Activated CD4-positive, alpha-beta T cell treated with anti-CD3 and anti-CD28 coated beads, Interleukin-2, amount 10 ng/mL, durations not matched to agents 7 days and 5 days (primary cell): ENCODE data around the gene RPL19. TPM values are rescaled to one million over a fixed set of nuclear protein-coding genes. Genes with fewer than 3 reads are reported as not detected.

Experiments
- CTCF ChIA-PET: fragments of 350-600 bp; sonication (Branson Sonifier 250); formaldehyde crosslinking; loops from one replicate; lab custom pipeline; 2021; ENCODE audit warnings: antibody characterized with exemption; lab: Charles Lee
- POLR2A ChIA-PET: fragments of 350-600 bp; sonication (Branson Sonifier 250); formaldehyde crosslinking; loops from one replicate; lab custom pipeline; 2021; ENCODE audit warnings: antibody characterized with exemption; lab: Charles Lee
- DNase-seq: peaks from one replicate; pipeline ENCODE4 v3.0.0-alpha.2; 2020
- H3K27ac Mint-ChIP-seq: one replicate; pipeline ENCODE4 v1.8.0; 2021; ENCODE audit warnings: mild to moderate bottlenecking, moderate library complexity, mixed read lengths
- H3K27me3 Mint-ChIP-seq: one replicate; pipeline ENCODE4 v1.8.0; 2021; ENCODE audit warnings: mixed read lengths
- H3K36me3 Mint-ChIP-seq: one replicate; pipeline ENCODE4 v1.8.0; 2021; ENCODE audit warnings: low read depth, mixed read lengths
- H3K4me1 Mint-ChIP-seq: one replicate; pipeline ENCODE4 v1.8.0; 2021; ENCODE audit warnings: mixed read lengths
- H3K4me3 Mint-ChIP-seq: one replicate; pipeline ENCODE4 v1.8.0; 2021; ENCODE audit warnings: mild to moderate bottlenecking, moderate library complexity, mixed read lengths
- H3K9me3 Mint-ChIP-seq: one replicate; pipeline ENCODE4 v1.8.0; 2021; ENCODE audit warnings: mixed read lengths
- total RNA-seq, 2 experiments: library from RNA; stranded (reverse); gene quantifications; one replicate each; pipeline ENCODE4 v1.2.3, GENCODE V29; 2021

Gene RPL19
- total RNA-seq, 2 experiments from 2014 or later, result 1,832 to 1,924 TPM

DNA sequence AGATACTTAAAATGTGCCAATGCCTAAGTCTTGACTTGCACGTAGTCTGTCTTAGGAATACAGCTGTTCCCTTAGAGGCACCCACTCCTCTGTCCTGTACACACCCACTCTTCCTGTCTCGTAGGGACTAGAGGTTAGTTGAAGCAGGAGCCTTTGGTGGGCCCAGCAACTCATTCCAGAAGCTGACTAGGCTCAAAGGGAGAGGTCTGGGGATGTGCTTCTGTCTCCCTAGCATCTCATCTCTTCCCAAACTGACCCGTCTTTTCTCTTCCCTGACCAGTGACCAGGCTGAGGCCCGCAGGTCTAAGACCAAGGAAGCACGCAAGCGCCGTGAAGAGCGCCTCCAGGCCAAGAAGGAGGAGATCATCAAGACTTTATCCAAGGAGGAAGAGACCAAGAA lies 4.2 kb downstream of the RPL19 start:
- no peaks in the 10 kb centered on the region for H3K9me3 Mint-ChIP-seq
- DNase-seq, result no peak
- CTCF ChIA-PET, result interaction anchor here (1.6 kb wide), 1 partner anchor 27 kb away, joined by 5 read pairs; no protein-coding TSS in a partner anchor
- H3K27me3 Mint-ChIP-seq, result no peaks in the 10 kb centered on the region
- peaks cover 50% of the 10 kb centered on the region for H3K4me1 Mint-ChIP-seq
- peaks cover 40% of the 10 kb centered on the region for H3K36me3 Mint-ChIP-seq
- H3K4me3 Mint-ChIP-seq, result no peak overlapping the region
- H3K27ac Mint-ChIP-seq, result no peak overlapping the region
- POLR2A ChIA-PET, result no interaction called here

DNA sequence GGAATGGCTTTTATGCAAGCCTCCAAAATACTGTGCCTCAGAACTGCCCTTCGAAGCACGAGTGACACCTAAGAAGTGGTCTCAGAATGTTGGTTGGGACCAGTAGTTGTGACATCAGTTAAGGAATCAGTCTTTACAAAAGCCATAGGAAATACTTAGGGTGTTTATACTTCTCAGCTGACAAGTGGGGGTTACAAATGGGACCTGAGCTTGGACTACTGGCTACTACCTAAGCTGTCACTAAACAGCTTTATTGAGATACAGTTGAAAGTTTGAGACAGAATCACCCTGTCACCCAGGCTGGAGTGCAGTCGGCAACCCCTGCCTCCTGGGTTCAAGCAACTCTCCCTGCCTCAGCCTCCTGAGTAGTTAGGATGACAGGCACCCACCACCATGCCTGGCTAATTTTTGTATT lies 5.0 kb downstream of the RPL19 start:
- peaks cover 2% of the 10 kb centered on the region for H3K27me3 Mint-ChIP-seq
- CTCF ChIA-PET, result interaction anchor here (1.1 to 5.3 kb wide), 4 partner anchors 27 to 40 kb away, joined by 3 to 28 read pairs (median 6); no protein-coding TSS in a partner anchor
- H3K27ac Mint-ChIP-seq, result no peak overlapping the region
- H3K4me3 Mint-ChIP-seq, result no peak overlapping the region
- no peak for DNase-seq
- peaks cover 49% of the 10 kb centered on the region for H3K4me1 Mint-ChIP-seq
- POLR2A ChIA-PET, result no interaction called here
- peaks cover 40% of the 10 kb centered on the region for H3K36me3 Mint-ChIP-seq
- H3K9me3 Mint-ChIP-seq, result no peaks in the 10 kb centered on the region

DNA sequence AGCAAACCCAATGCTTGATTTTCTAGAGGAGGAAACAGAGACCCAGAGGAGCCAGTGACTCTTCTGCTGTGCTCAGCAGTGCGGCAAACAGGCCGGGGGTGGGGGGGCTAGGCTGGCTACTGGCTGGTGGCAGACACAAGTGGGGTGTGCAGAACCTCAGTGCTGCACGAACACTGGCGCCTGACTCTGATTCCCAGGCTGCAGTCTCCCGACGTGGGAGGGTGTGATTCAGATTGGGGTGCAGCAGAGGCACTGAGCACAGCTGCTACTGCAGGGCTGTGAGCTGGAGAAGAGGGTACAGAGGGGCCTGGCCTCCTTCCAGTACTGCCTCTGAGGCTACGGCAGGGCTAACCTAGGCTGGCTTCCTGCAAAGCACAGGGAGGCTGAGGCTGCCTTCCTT lies 8.1 kb downstream of the RPL19 start:
- Mint-ChIP-seq H3K4me3 (no peak overlapping the region), H3K27ac (no peak overlapping the region), H3K4me1 (peaks cover 31% of the 10 kb centered on the region), H3K27me3 (peaks cover 9% of the 10 kb centered on the region), H3K9me3 (no peaks in the 10 kb centered on the region), H3K36me3 (peaks cover 19% of the 10 kb centered on the region)
- DNase-seq, result no peak
- ChIA-PET CTCF (interaction anchor here (0.9 to 5.3 kb wide), 8 partner anchors 8 to 225 kb away, joined by 3 to 28 read pairs (median 4); partner anchors contain the start of genes RPL19 and STAC2), POLR2A (no interaction called here)

DNA sequence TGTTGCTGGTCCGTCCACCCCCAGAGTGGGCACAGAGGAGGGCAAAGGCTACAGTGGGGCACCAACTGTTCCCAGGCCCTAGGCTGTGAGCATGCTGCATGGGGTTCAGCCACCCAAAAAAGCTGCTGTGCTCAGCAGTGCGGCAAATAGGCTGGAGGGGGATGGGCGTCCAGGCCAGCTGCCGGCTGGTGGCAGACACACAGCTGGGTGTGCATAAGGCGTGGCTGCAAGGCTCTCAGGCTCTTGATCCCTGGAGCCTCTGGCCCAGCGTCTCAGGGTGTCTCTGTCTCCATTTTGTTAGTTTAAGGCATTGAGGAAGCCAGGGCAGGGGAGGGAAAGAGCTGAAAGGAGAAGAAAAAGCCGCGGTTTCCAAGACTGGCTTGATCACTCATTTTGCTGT lies 8.8 kb downstream of the RPL19 start:
- Mint-ChIP-seq H3K4me1 (peaks cover 27% of the 10 kb centered on the region), H3K27ac (no peak overlapping the region), H3K36me3 (peaks cover 14% of the 10 kb centered on the region), H3K9me3 (no peaks in the 10 kb centered on the region), H3K4me3 (no peak overlapping the region), H3K27me3 (peaks cover 9% of the 10 kb centered on the region)
- ChIA-PET POLR2A (no interaction called here), CTCF (interaction anchor here (0.5 to 5.3 kb wide), 8 partner anchors 9 to 226 kb away, joined by 3 to 28 read pairs (median 4); partner anchors contain the start of genes RPL19 and STAC2)
- DNase-seq, result no peak

DNA sequence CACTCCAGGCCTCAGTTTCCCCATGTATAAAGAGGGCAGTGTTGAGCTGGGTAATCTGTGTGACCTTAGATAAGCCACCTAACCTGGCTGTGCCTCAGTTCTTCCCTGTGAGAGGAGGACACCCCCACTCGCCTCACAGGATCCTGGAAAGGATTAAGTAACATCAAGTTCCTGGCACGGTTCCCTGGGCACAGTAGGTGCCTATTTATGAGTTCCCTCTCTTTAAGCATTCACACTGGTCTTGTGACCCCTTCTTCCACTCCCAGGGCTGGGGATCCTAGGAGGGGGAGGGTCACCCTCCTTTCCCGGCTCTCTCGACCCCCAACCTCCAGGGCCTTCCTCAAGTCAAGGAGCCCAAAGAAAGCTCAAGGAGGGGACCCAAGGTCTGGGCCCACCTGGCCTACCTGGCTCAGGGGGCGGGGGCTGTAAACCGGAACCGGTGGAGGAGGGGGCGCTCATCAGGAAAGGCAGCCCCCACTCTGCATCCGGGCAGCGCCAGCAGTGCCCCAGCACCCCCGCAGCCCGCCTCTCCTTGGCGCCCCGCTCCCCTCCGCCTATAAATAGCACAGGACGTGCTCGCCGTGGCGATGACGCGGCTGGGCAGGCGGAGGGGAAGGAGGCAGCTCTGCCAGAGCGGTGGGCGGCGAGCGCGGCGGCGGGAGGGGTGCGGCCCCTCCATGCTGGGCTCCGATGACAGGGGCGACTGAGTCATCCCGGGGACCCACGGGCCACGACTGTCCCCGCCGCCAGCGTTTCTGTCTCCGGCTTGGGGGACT lies 9.4 kb downstream of the RPL19 start:
- POLR2A ChIA-PET, result no interaction called here
- Mint-ChIP-seq H3K9me3 (no peaks in the 10 kb centered on the region), H3K4me1 (peaks cover 27% of the 10 kb centered on the region), H3K27ac (no peak overlapping the region), H3K4me3 (no peak overlapping the region), H3K36me3 (peaks cover 8% of the 10 kb centered on the region), H3K27me3 (peaks cover 9% of the 10 kb centered on the region)
- CTCF ChIA-PET, result interaction anchor here (0.5 to 5.3 kb wide), 8 partner anchors 10 to 179 kb away, joined by 3 to 28 read pairs (median 4); partner anchors contain the start of gene RPL19
- peak; percentile 62 for DNase-seq

DNA sequence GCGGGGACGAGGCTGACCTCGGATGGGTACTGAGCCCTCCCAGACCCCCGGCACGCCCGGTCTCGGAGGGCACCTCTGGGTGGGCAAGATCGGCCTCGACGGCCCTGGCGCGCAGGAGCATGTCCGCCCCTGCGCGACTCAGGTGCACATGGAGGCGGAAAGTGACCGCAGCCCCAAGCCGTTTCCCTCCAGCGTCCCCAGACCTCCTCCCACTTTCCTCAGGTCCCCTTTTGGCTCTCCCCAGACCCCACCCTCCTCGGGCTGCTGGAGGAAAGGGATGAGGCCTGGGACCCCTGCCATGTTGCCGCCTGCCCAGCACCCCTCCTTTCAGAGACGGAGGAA lies 10.0 kb downstream of the RPL19 start:
- Mint-ChIP-seq H3K27me3 (peaks cover 9% of the 10 kb centered on the region), H3K27ac (peak overlapping the region; percentile 41), H3K36me3 (peaks cover 2% of the 10 kb centered on the region), H3K9me3 (no peaks in the 10 kb centered on the region), H3K4me1 (peaks cover 27% of the 10 kb centered on the region), H3K4me3 (peak overlapping the region; percentile 6)
- ChIA-PET POLR2A (no interaction called here), CTCF (interaction anchor here (1.5 to 5.3 kb wide), 3 partner anchors 25 to 45 kb away, joined by 3 to 28 read pairs (median 3); no protein-coding TSS in a partner anchor)
- DNase-seq, result no peak

DNA sequence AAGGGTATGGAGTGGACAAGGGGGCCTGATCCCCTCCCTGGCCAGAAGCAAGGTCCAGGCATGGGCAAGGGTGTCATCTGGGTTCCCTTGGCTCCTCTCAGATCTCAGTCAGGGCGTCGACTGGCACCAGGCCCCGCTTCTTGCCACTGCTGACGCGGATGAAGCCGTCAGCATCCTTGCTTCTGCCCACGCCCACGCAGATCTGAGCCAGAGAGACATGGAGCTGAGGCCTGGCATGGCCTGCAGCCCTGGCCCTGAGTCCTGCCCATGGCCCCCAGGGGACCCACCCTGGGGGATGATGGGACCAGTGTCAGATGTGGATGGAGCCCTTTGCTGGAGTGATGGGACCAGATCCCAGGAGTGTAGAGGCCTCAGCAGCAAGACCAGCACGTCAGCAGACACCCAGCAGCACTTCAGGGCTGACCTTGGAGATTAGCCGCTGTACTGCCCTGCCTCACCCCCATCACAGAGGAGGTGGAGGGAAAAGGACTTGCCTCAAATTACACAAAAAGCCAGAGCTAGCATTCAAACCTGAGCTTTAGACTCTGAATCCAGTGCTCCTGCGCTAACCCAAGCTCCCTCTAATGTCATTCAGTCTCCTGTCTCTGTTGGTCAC lies 12.2 kb downstream of the RPL19 start:
- peaks cover 18% of the 10 kb centered on the region for H3K4me1 Mint-ChIP-seq
- peaks cover 25% of the 10 kb centered on the region for H3K27me3 Mint-ChIP-seq
- no peaks in the 10 kb centered on the region for H3K36me3 Mint-ChIP-seq
- DNase-seq, result no peak
- H3K4me3 Mint-ChIP-seq, result no peak overlapping the region
- CTCF ChIA-PET, result interaction anchor here (0.5 to 0.8 kb wide), 3 partner anchors 11 to 699 kb away, joined by 3 read pairs; no protein-coding TSS in a partner anchor
- no peak overlapping the region for H3K27ac Mint-ChIP-seq
- POLR2A ChIA-PET, result no interaction called here
- no peaks in the 10 kb centered on the region for H3K9me3 Mint-ChIP-seq

DNA sequence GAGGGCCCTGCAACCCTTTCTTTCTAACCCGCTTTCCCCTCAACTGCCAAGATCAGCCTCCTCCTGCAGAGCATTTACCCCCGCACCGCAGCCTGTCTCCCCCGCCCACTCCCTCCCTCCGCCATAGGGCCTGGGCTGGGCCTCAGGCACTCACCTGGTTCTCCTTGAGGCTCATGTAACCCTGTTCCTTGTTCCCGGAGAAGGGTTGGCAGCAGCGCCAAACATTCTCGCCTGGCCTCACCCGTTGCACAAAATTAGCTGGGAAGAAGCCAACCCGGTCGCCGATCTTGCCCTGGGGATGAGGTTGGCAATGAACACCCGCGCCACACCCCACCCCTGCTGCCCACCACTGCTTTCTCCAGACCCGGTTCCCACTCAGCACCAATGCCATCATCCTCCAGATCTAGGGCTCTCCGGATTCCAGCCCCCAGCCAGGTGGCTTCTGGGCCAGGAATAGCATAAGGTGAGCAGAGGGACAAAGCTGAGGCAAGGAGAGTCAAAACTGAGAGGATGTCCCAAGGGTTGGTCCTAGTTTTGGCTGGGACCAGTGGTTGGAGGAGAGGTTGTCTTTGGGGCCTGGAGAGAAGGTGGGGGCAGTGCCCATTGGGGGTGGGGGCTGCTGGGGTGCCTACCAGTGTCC lies 12.9 kb downstream of the RPL19 start:
- Mint-ChIP-seq H3K27ac (no peak overlapping the region), H3K27me3 (peaks cover 30% of the 10 kb centered on the region), H3K4me1 (peaks cover 17% of the 10 kb centered on the region), H3K4me3 (no peak overlapping the region), H3K9me3 (no peaks in the 10 kb centered on the region), H3K36me3 (no peaks in the 10 kb centered on the region)
- no peak for DNase-seq
- POLR2A ChIA-PET, result interaction anchor here (0.5 kb wide), 1 partner anchor 61 kb away, joined by 3 read pairs; no protein-coding TSS in a partner anchor
- CTCF ChIA-PET, result interaction anchor here (0.5 to 0.8 kb wide), 4 partner anchors 11 to 698 kb away, joined by 3 read pairs; no protein-coding TSS in a partner anchor

DNA sequence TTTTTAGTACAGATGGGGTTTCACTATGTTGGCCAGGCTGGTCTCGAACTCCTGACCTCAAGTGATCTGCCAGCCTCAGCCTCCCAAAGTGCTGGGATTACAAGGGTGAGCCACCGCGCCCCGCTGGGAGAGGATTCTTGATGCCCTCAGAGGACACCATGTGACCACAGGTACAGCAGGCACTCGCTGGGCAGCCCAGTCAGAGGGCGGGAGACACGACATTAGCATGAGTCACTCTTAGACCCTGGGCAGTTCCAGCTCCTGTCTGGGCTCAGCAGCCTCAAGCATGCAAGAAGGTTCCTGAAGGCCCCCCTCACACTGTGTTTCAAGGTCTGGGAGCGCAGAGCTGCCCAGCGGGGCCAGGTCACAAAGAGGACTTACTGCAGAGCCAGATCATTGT lies 13.8 kb downstream of the RPL19 start:
- no peaks in the 10 kb centered on the region for H3K9me3 Mint-ChIP-seq
- peaks cover 35% of the 10 kb centered on the region for H3K27me3 Mint-ChIP-seq
- no peaks in the 10 kb centered on the region for H3K36me3 Mint-ChIP-seq
- CTCF ChIA-PET, result no interaction called here
- H3K27ac Mint-ChIP-seq, result no peak overlapping the region
- H3K4me3 Mint-ChIP-seq, result no peak overlapping the region
- no peak for DNase-seq
- H3K4me1 Mint-ChIP-seq, result peaks cover 12% of the 10 kb centered on the region
- POLR2A ChIA-PET, result no interaction called here

DNA sequence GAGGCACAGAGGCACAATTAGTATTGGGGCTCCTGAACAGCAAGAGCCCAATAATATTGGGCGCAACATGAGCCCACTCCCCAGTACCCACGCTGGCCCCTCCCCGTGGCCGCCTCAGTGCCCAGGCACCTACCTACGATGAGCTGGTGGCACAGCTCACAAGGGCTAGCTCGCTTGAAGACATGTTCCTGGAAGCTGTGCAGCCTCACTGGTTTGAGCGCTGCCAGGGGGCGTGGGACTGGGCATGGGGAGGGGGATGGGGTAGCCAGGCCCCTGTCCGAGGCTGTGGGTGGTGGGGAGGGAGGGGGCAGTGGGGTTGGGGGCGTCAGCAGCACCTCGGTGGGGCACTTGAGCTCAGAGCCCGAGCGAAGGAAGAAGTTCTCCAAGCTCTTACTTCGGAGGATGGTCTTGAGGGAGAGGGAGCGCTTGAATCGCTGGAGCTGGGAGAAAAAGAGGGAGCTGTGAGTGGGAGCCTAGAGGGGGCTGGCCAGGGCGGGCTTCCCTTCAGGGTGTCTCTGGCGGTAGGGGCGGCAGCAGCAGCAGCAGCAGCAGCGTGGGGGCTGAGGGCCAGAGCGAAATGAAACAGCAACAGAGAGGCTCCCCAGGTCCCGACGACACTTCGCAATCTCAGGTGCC lies 17.8 kb downstream of the RPL19 start:
- H3K9me3 Mint-ChIP-seq, result no peaks in the 10 kb centered on the region
- no peaks in the 10 kb centered on the region for H3K36me3 Mint-ChIP-seq
- DNase-seq, result no peak
- H3K4me3 Mint-ChIP-seq, result no peak overlapping the region
- ChIA-PET CTCF (interaction anchor here (1.1 to 1.6 kb wide), 3 partner anchors 12 to 65 kb away, joined by 3 to 10 read pairs (median 6); no protein-coding TSS in a partner anchor), POLR2A (interaction anchor here (0.5 kb wide), 1 partner anchor 161 kb away, joined by 4 read pairs; no protein-coding TSS in a partner anchor)
- no peaks in the 10 kb centered on the region for H3K4me1 Mint-ChIP-seq
- H3K27me3 Mint-ChIP-seq, result peaks cover 41% of the 10 kb centered on the region
- H3K27ac Mint-ChIP-seq, result no peak overlapping the region

DNA sequence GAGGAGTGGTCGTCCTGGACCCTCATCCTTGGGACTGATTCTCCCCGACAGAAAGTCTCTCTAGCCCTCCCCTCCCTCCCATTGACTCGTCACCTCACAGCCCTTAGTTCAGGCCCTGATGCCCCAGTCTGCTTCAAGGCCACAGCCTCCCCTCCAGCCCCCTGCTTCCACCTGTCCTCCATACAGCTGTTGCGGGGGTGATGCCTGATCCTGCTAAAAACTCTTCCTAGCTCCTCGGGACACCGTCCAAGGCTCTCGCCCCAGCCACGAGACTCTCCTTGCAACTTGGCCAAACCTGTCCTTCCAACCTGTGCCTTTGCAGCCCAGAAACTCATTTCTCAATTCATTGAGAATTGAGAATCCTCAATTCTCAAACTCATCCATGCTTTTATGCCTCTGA lies 18.8 kb downstream of the RPL19 start:
- Mint-ChIP-seq H3K27ac (no peak overlapping the region), H3K9me3 (no peaks in the 10 kb centered on the region), H3K27me3 (peaks cover 52% of the 10 kb centered on the region), H3K4me1 (no peaks in the 10 kb centered on the region), H3K36me3 (no peaks in the 10 kb centered on the region), H3K4me3 (no peak overlapping the region)
- ChIA-PET CTCF (interaction anchor here (1.4 kb wide), 2 partner anchors 17 to 44 kb away, joined by 3 to 4 read pairs; no protein-coding TSS in a partner anchor), POLR2A (no interaction called here)
- no peak for DNase-seq

DNA sequence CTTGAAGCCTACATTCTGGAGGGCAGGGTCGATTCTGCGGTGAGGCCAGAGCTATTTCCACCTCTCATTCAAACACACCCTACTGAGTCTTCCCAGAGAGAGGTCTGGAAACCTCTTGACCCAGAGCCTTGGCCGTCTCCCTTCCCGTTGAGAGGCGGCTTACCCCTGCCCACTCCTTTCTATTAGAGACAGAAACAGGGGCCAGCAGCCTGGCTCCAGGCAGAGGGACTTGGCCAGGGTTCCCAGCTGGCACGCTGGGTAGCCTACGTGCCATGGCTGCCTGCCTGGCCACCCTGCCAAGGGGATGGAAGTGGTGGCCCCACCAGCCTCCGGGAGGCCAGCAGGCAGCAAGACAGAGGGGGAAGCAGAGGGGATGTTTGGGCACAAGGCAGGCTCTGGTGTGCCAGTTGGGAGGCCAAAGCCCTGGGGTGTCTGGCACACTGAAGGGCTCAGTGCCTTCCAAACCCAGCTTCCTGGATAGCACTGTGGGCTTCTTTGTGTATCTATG lies 19.6 kb downstream of the RPL19 start:
- no peaks in the 10 kb centered on the region for H3K9me3 Mint-ChIP-seq
- no peak overlapping the region for H3K4me3 Mint-ChIP-seq
- H3K27ac Mint-ChIP-seq, result no peak overlapping the region
- DNase-seq, result no peak
- ChIA-PET CTCF (interaction anchor here (1.4 kb wide), 2 partner anchors 16 to 45 kb away, joined by 3 to 4 read pairs; no protein-coding TSS in a partner anchor), POLR2A (no interaction called here)
- H3K4me1 Mint-ChIP-seq, result peaks cover under 1% of the 10 kb centered on the region
- peaks cover 58% of the 10 kb centered on the region for H3K27me3 Mint-ChIP-seq
- H3K36me3 Mint-ChIP-seq, result no peaks in the 10 kb centered on the region
